Breast epithelium (tissue), 4 donors: ENCODE measurements around the gene MMP23B. TPM values are rescaled to one million over a fixed set of nuclear protein-coding genes. Genes with fewer than 3 reads are reported as not detected.

ENCODE experiments used
- DNase-seq, 2 donors: peaks; one replicate each; pipeline ENCODE4 v3.0.0-alpha.2; 2019; ENCODE audit warnings: low spot score in 2 of 2
- H3K27ac ChIP-seq, 2 donors: fragments of 200-600 bp; sonication (generic) in 1 of 2; one replicate each; pipeline ENCODE4 v1.5.1; 2016 to 2019; ENCODE audit warnings: mild to moderate bottlenecking in 1 of 2
- H3K27me3 ChIP-seq, 2 donors: fragments of 200-600 bp; sonication (generic) in 1 of 2; one replicate each; pipeline versions ENCODE4 v1.5.1 to v1.6.0; 2017 to 2019; ENCODE audit warnings: control low read depth in 1 of 2, mild to moderate bottlenecking in 1 of 2
- H3K36me3 ChIP-seq: fragments of 200-600 bp; one replicate; pipeline ENCODE4 v1.5.1; 2019
- H3K4me1 ChIP-seq, 2 donors: fragments of 200-600 bp; sonication (generic); one replicate each; pipeline ENCODE4 v1.5.1; 2016 to 2019; ENCODE audit warnings: control low read depth in 1 of 2
- H3K4me3 ChIP-seq, 3 donors: fragments of 200-600 bp; sonication (generic); 1 replicate in 2 of 3; 2 replicates in 1 of 3; pipeline ENCODE4 v1.5.1; 2016 to 2019; ENCODE audit warnings: mild to moderate bottlenecking in 3 of 3, moderate library complexity in 2 of 3
- H3K9me3 ChIP-seq, 2 donors: fragments of 200-600 bp; sonication (generic) in 1 of 2; one replicate each; pipeline ENCODE4 v1.5.1; 2016 to 2019; ENCODE audit warnings: control low read depth in 1 of 2
- CTCF ChIP-seq, 3 donors: fragments of 450-650 bp; IDR thresholded peaks; one replicate each; pipeline ENCODE4 v1.5.1; 2016 to 2017; ENCODE audit warnings: antibody characterized with exemption in 3 of 3, mild to moderate bottlenecking in 3 of 3, moderate library complexity in 3 of 3
- POLR2A ChIP-seq: fragments of 450-650 bp; IDR thresholded peaks from one replicate; pipeline ENCODE4 v1.6.1; 2016; ENCODE audit warnings: antibody characterized with exemption, mild to moderate bottlenecking, moderate library complexity
- POLR2AphosphoS5 ChIP-seq, 3 donors: sonication (generic); formaldehyde crosslinking; IDR thresholded peaks; one replicate each; pipeline ENCODE4 v1.6.1; 2017; ENCODE audit warnings: antibody characterized with exemption in 3 of 3
- intact Hi-C: fragments of 100-400 bp; cut with DNase I; formaldehyde crosslinking; loops from one replicate; pipeline ENCODE4 v1.15.1; 2023; ENCODE audit warnings: low total_unique reads
- total RNA-seq, 3 donors: library from RNA; depleted of rRNA; stranded (reverse); fragments of >200 nt; gene quantifications; one replicate each; pipeline ENCODE4 v1.1.0, GENCODE V29; 2016

The MMP23B gene
- total RNA-seq, 3 donors from 2014 or later: 2.7 to 15.5 (median 7.5) TPM

GRCh38 chr1:1677718-1678580 is 46.0 kb downstream of the MMP23B start:
- H3K27me3 ChIP-seq: no peaks in the 10 kb centered on the region
- H3K4me1 ChIP-seq: peaks cover 0 to 12% of the 10 kb centered on the region in 2 donors
- H3K9me3 ChIP-seq: no peaks in the 10 kb centered on the region
- no peaks in the 10 kb centered on the region for H3K36me3 ChIP-seq
- H3K27ac ChIP-seq: peak overlapping the region; percentile 79 to 89
- DNase-seq: peak in 1 of 2 donors; percentile 20
- intact Hi-C loops: no loop called here
- H3K4me3 ChIP-seq: peak overlapping the region in 2 of 3 donors; percentile 17 to 39
- TF ChIP-seq CTCF (IDR thresholded peaks at IDR 0.05) (no peak), POLR2AphosphoS5 (IDR thresholded peaks at IDR 0.05) (no peak), POLR2A (no peak)

- peak overlapping the region in 2 of 3 donors; percentile 17 to 39 for H3K4me3 ChIP-seq
- H3K27ac ChIP-seq: peak overlapping the region; percentile 79 to 89
- peak in 1 of 2 donors; percentile 70 for DNase-seq
These were observed 46.8 kb downstream of the MMP23B start for GRCh38 chr1:1678581-1679380.

GRCh38 chr1:1680031-1680911 is 48.3 kb downstream of the MMP23B start:
- DNase-seq: peak in 1 of 2 donors; percentile 40
- Histone ChIP-seq H3K27ac (peak overlapping the region in 1 of 2 donors; percentile 26), H3K27me3 (no peaks in the 10 kb centered on the region), H3K4me3 (no peak overlapping the region), H3K9me3 (no peaks in the 10 kb centered on the region), H3K4me1 (peaks cover 0 to 12% of the 10 kb centered on the region in 2 donors), H3K36me3 (no peaks in the 10 kb centered on the region)
- intact Hi-C loops: no loop called here
- TF ChIP-seq CTCF (IDR thresholded peaks at IDR 0.05): no peak
- no peak for TF ChIP-seq POLR2AphosphoS5 (IDR thresholded peaks at IDR 0.05)
- TF ChIP-seq POLR2A: no peak

More at GRCh38 chr1:1678581-1679380, 46.8 kb downstream of the MMP23B start:
- Histone ChIP-seq H3K27me3 (no peaks in the 10 kb centered on the region), H3K4me1 (peaks cover 0 to 12% of the 10 kb centered on the region in 2 donors), H3K36me3 (no peaks in the 10 kb centered on the region), H3K9me3 (no peaks in the 10 kb centered on the region)
- TF ChIP-seq CTCF (IDR thresholded peaks at IDR 0.05) (peak in 1 of 3 donors; percentile 32), POLR2AphosphoS5 (IDR thresholded peaks at IDR 0.05) (no peak), POLR2A (no peak)
- intact Hi-C loops: no loop called here

- intact Hi-C loops: no loop called here
- H3K4me3 ChIP-seq: no peak overlapping the region
- no peaks in the 10 kb centered on the region for H3K27me3 ChIP-seq
- peak in 1 of 2 donors; percentile 53 for DNase-seq
- H3K9me3 ChIP-seq: no peaks in the 10 kb centered on the region
- no peak for TF ChIP-seq POLR2A
- no peak for TF ChIP-seq CTCF (IDR thresholded peaks at IDR 0.05)
- no peak for TF ChIP-seq POLR2AphosphoS5 (IDR thresholded peaks at IDR 0.05)
- no peak overlapping the region for H3K27ac ChIP-seq
- H3K36me3 ChIP-seq: no peaks in the 10 kb centered on the region
- peaks cover 0 to 12% of the 10 kb centered on the region in 2 donors for H3K4me1 ChIP-seq
These were observed 48.9 kb downstream of the MMP23B start for GRCh38 chr1:1680912-1681273.
